HEK293T (cell line): ENCODE results near the gene DNAJC7.

ENCODE experiments used
- BHLHE40 ChIP-seq: fragments of 450-650 bp; IDR thresholded peaks from 2 replicates; pipeline ENCODE4 v1.6.1; 2016; ENCODE audit warnings: mild to moderate bottlenecking, moderate library complexity, borderline replicate concordance
- CTBP1 ChIP-seq: fragments of 450-650 bp; IDR thresholded peaks from 2 replicates; pipeline ENCODE4 v1.6.1; 2016; ENCODE audit warnings: borderline replicate concordance
- FOXK2 ChIP-seq: fragments of 450-650 bp; IDR thresholded peaks from 2 replicates; pipeline ENCODE4 v1.6.1; 2016; ENCODE audit warnings: mild to moderate bottlenecking
- HDGF ChIP-seq: fragments of 450-650 bp; IDR thresholded peaks from 2 replicates; pipeline ENCODE4 v1.6.1; 2017; ENCODE audit warnings: antibody characterized with exemption, borderline replicate concordance
- LEF1 ChIP-seq: fragments of 450-650 bp; IDR thresholded peaks from 2 replicates; pipeline ENCODE4 v1.6.1; 2017; ENCODE audit warnings: mild to moderate bottlenecking, borderline replicate concordance
- SP1 ChIP-seq: fragments of 450-650 bp; IDR thresholded peaks from 2 replicates; pipeline ENCODE4 v1.6.1; 2017
- SUZ12 ChIP-seq: fragments of 450-650 bp; IDR thresholded peaks from 2 replicates; pipeline ENCODE4 v1.6.1; 2016; ENCODE audit warnings: mild to moderate bottlenecking
- TARDBP ChIP-seq: fragments of 450-650 bp; IDR thresholded peaks from 2 replicates; pipeline ENCODE4 v1.6.1; 2016
- ZNF384 ChIP-seq: fragments of 450-650 bp; IDR thresholded peaks from 2 replicates; pipeline ENCODE4 v1.6.1; 2016
- TF ChIP-seq, protein P1 (sequence below): fragments of 450-650 bp; IDR thresholded peaks from 2 replicates; pipeline ENCODE4 v1.6.1; 2016

DNA sequence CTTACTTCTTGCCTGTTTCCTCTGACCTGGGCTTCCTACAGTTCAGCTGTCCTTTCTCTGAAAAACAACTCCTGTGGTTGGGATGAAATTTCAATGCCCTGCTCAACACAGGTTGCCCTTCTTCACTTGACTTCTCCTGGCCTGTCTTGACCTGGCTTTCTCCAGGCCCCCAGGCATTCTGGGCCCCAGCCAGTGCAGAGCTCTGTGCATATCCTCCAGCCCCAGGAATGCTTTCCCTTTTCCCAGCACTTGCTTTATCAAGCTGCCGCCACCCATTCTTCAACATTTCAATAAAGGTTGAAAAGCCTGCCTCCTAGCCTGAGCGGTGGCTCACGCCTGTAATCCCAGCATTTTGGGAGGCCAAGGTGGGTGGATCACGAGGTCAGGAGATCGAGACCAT is 76.1 kb downstream of the DNAJC7 start:
- no peak for TF ChIP-seq CTBP1
- TF ChIP-seq SP1 = no peak
- no peak for TF ChIP-seq BHLHE40
- TF ChIP-seq LEF1 = no peak
- no peak for TF ChIP-seq TARDBP
- no peak for TF ChIP-seq ZNF384
- no peak for TF ChIP-seq FOXK2
- TF ChIP-seq, protein P1, sequence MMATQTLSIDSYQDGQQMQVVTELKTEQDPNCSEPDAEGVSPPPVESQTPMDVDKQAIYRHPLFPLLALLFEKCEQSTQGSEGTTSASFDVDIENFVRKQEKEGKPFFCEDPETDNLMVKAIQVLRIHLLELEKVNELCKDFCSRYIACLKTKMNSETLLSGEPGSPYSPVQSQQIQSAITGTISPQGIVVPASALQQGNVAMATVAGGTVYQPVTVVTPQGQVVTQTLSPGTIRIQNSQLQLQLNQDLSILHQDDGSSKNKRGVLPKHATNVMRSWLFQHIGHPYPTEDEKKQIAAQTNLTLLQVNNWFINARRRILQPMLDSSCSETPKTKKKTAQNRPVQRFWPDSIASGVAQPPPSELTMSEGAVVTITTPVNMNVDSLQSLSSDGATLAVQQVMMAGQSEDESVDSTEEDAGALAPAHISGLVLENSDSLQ = no peak
- TF ChIP-seq SUZ12 = no peak
- TF ChIP-seq HDGF = no peak
